Measurements from ENCODE around the gene ZNF521.

DNA sequence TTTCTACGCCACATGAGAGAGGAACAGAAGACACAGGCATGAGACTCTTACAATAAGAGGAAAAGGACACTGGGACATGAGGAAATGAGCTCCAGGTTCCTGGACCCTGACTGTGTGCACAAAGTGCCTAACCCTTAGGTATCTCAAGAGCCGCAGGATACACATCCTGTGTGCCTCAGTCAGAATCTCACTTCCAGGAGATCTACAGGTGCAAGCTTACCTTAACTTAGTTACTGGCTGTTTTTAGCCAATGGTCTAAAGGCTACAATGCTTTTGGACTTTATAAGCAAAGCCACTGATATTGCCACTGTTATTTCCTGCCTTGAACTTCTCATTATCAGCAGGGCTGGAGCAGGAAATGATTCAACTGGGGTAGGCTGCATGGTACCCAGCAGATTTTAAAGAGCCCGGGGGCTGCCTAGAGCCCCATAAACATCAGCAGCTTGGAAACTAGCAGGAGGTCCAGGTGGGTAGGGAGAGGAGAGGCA lies 254.4 kb downstream of the ZNF521 start:
- TF ChIP-seq, protein P1, sequence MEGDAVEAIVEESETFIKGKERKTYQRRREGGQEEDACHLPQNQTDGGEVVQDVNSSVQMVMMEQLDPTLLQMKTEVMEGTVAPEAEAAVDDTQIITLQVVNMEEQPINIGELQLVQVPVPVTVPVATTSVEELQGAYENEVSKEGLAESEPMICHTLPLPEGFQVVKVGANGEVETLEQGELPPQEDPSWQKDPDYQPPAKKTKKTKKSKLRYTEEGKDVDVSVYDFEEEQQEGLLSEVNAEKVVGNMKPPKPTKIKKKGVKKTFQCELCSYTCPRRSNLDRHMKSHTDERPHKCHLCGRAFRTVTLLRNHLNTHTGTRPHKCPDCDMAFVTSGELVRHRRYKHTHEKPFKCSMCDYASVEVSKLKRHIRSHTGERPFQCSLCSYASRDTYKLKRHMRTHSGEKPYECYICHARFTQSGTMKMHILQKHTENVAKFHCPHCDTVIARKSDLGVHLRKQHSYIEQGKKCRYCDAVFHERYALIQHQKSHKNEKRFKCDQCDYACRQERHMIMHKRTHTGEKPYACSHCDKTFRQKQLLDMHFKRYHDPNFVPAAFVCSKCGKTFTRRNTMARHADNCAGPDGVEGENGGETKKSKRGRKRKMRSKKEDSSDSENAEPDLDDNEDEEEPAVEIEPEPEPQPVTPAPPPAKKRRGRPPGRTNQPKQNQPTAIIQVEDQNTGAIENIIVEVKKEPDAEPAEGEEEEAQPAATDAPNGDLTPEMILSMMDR (IDR thresholded peaks at IDR 0.05; ENCODE audit: extremely low read depth in 1 of 2, insufficient read depth in 1 of 2, low read depth in 1 of 2, low read length in 2 of 2) = no peak
- TF ChIP-seq, protein P2, sequence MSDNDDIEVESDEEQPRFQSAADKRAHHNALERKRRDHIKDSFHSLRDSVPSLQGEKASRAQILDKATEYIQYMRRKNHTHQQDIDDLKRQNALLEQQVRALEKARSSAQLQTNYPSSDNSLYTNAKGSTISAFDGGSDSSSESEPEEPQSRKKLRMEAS (IDR thresholded peaks at IDR 0.05; ENCODE audit: insufficient read depth, insufficient read length) = no peak

All from endothelial cell of umbilical vein (primary cell).